H1 (cell line): Measurements from ENCODE around the gene ARHGEF19.

Source experiments
- CBX8 ChIP-seq: fragments of 300-800, 300-1000 bp; sonication (generic); IDR thresholded peaks from 2 replicates; pipeline ENCODE4 v1.7.1; 2016; ENCODE audit warnings: low read depth, low read length, borderline replicate concordance
- EZH2 ChIP-seq: fragments of 200-600 bp; sonication (generic); IDR thresholded peaks from 2 replicates; pipeline ENCODE4 v1.7.1; 2012; ENCODE audit warnings: low read depth, mild to moderate bottlenecking, moderate library complexity, low read length, inconsistent platforms; ENCODE audit not compliant: severe bottlenecking
- JUN ChIP-seq: IDR thresholded peaks from 2 replicates; pipeline ENCODE4 v1.6.1; 2011; ENCODE audit warnings: low read depth, mild to moderate bottlenecking, improper control_type of control experiment, low read length
- KDM4A ChIP-seq: IDR thresholded peaks from one replicate; pipeline ENCODE4 v1.7.1; 2012; ENCODE audit warnings: low read depth, mild to moderate bottlenecking, moderate library complexity, low read length, inconsistent platforms; ENCODE audit not compliant: severe bottlenecking
- POLR2A ChIP-seq, 2 experiments: IDR thresholded peaks; 1 replicate in 1 of 2; 2 replicates in 1 of 2; pipeline ENCODE4 v1.6.1; 2011; ENCODE audit warnings: low read depth in 2 of 2, low read length in 2 of 2, mild to moderate bottlenecking in 2 of 2; ENCODE audit errors: control extremely low read depth in 1 of 2
- RAD21 ChIP-seq, 2 experiments: IDR thresholded peaks in 1 of 2; conservative IDR thresholded peaks in 1 of 2; 2 replicates each; pipeline ENCODE4 v1.6.1; 2011; ENCODE audit warnings: low read depth in 2 of 2, low read length in 2 of 2, improper control_type of control experiment in 1 of 2, inconsistent platforms in 1 of 2, mild to moderate bottlenecking in 1 of 2, moderate library complexity in 1 of 2
- TAF1 ChIP-seq: IDR thresholded peaks from 2 replicates; pipeline ENCODE4 v1.6.1; 2011; ENCODE audit warnings: mild to moderate bottlenecking, low read depth, low read length

DNA sequence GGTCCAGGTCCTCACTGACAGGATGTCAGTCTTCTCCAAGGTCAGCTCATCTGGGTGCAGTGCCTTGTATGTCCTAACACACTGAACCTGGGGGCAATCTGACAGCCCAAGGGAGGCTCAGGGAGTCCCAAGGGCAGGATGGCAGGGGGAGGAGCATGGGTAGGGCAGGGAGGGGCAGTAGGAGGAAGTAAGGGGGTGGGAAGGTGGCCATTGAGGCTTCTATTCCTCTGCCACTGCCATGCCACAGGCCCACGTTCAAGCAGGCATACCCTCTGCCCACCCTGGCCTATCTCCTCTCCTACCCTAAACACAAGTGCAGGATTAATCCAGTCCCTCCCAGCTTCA, 13.3 kb downstream of the ARHGEF19 start:
- TF ChIP-seq POLR2A (IDR thresholded peaks at IDR 0.05; ENCODE audit: control extremely low read depth in 1 of 2, low read depth in 2 of 2, low read length in 2 of 2) = no peak
- no peak for TF ChIP-seq KDM4A
- TF ChIP-seq JUN = no peak
- no peak for TF ChIP-seq RAD21 (IDR thresholded peaks at IDR 0.05 in 1 of 2, conservative IDR thresholded peaks at IDR 0.05 in 1 of 2; ENCODE audit: low read depth in 2 of 2, low read length in 2 of 2)
- TF ChIP-seq EZH2 = no peak
- no peak for TF ChIP-seq TAF1
- no peak for TF ChIP-seq CBX8
